Endothelial cell of umbilical vein (primary cell): Measurements from ENCODE around the gene LGALS7.
"Not testable (repeated sequence)": the region's sequence is repeated elsewhere in the genome, so short reads cannot be mapped to it uniquely, and the experiment has no call there.

Source experiments
- CTCF ChIP-seq, 2 donors: IDR thresholded peaks; 1 replicate in 1 of 2; 2 replicates in 1 of 2; pipeline ENCODE4 v1.5.1; 2011; ENCODE audit warnings: low read length in 2 of 2, mild to moderate bottlenecking in 2 of 2, moderate library complexity in 2 of 2, control low read depth in 1 of 2, inconsistent platforms in 1 of 2, low read depth in 1 of 2; ENCODE audit not compliant: insufficient read depth in 1 of 2; ENCODE audit errors: extremely low read depth in 1 of 2
- EZH2 ChIP-seq: IDR thresholded peaks from 2 replicates; pipeline ENCODE4 v1.6.1; 2012; ENCODE audit warnings: borderline replicate concordance, low read depth, mild to moderate bottlenecking, moderate library complexity, low read length, inconsistent platforms; ENCODE audit not compliant: severe bottlenecking
- FOS ChIP-seq: IDR thresholded peaks from 2 replicates; pipeline ENCODE4 v1.6.1; 2011; ENCODE audit warnings: mild to moderate bottlenecking, low read length, moderate library complexity, borderline replicate concordance; ENCODE audit not compliant: insufficient read depth
- JUN ChIP-seq: IDR thresholded peaks from 2 replicates; pipeline ENCODE4 v1.6.1; 2011; ENCODE audit warnings: borderline replicate concordance, low read depth; ENCODE audit not compliant: insufficient read length, insufficient read depth
- POLR2A ChIP-seq: IDR thresholded peaks from 2 replicates; pipeline ENCODE4 v1.6.1; 2012; ENCODE audit warnings: low read depth, mild to moderate bottlenecking, control low read depth, low read length
- POLR2AphosphoS5 ChIP-seq: IDR thresholded peaks from 2 replicates; pipeline ENCODE4 v1.6.1; 2012; ENCODE audit warnings: low read depth, mild to moderate bottlenecking, control low read depth, low read length, moderate library complexity; ENCODE audit not compliant: insufficient read depth

- TF ChIP-seq CTCF (IDR thresholded peaks at IDR 0.05; ENCODE audit: extremely low read depth in 1 of 2, insufficient read depth in 1 of 2, low read depth in 1 of 2, low read length in 2 of 2); FOS; POLR2AphosphoS5; JUN; POLR2A; EZH2: not testable (repeated sequence)
These were observed 19.1 kb downstream of the LGALS7 start for GRCh38 chr19:38754196-38754595.
